ENCODE results near the gene CELF4. TPM values are rescaled to one million over a fixed set of nuclear protein-coding genes. Genes with fewer than 3 reads are reported as not detected.

CELF4 gene
- polyA plus RNA-seq, 4 donors = 3.2 to 7.8 (median 3.8) TPM; not detected in 1

DNA sequence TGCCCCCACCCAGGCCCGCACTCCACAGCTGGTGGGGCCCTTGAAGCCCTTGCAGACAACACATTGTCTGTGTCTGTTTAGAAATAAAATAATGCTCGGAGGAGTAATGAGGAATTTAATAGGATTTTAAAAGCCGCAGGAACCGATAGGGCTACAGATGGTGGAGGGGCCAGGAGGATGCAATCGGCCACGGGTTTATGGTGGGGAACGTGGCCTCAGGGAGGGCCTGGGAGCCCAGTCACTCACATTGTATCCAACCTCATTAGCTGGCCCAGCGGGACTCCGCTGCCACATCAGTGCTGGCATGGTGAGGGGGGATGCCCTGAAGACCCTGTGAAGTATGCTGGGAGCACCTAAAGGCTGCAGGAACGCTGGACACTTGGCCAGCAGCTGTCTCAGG lies 252.0 kb downstream of the CELF4 start:
- H3K27ac ChIP-seq (ENCODE audit: low read depth in 1 of 3, low read length in 2 of 3) = no peak overlapping the region
- WGBS, 3 donors = 74 to 80% (median 78%) methylated on average over 10 of the region's 10 CpGs
- DNase-seq (no peak), FAIRE-seq (no peak)
- H3K27me3 ChIP-seq (ENCODE audit: control insufficient read depth in 3 of 3, insufficient read depth in 3 of 3, low read length in 3 of 3) = no peaks in the 10 kb centered on the region
- H3K4me1 ChIP-seq (ENCODE audit: control insufficient read depth in 3 of 3, insufficient read depth in 2 of 3, low read depth in 1 of 3, low read length in 2 of 3) = no peaks in the 10 kb centered on the region
- H3K4me3 ChIP-seq (ENCODE audit: low read depth in 1 of 3, low read length in 3 of 3) = no peak overlapping the region
- H3K36me3 ChIP-seq (ENCODE audit: control insufficient read depth in 3 of 3, insufficient read depth in 2 of 3, low read depth in 1 of 3, low read length in 3 of 3) = no peaks in the 10 kb centered on the region
- H3K9me3 ChIP-seq (ENCODE audit: control insufficient read depth in 2 of 2, insufficient read depth in 1 of 2, low read depth in 1 of 2, low read length in 1 of 2) = no peaks in the 10 kb centered on the region

GRCh38 chr18:37309861-37310260 lies 255.7 kb downstream of the CELF4 start:
- Histone ChIP-seq H3K9me3 (ENCODE audit: control insufficient read depth in 2 of 2, insufficient read depth in 1 of 2, low read depth in 1 of 2, low read length in 1 of 2) (no peaks in the 10 kb centered on the region), H3K36me3 (ENCODE audit: control insufficient read depth in 3 of 3, insufficient read depth in 2 of 3, low read depth in 1 of 3, low read length in 3 of 3) (no peaks in the 10 kb centered on the region), H3K4me1 (ENCODE audit: control insufficient read depth in 3 of 3, insufficient read depth in 2 of 3, low read depth in 1 of 3, low read length in 2 of 3) (no peaks in the 10 kb centered on the region), H3K4me3 (ENCODE audit: low read depth in 1 of 3, low read length in 3 of 3) (no peak overlapping the region), H3K27ac (ENCODE audit: low read depth in 1 of 3, low read length in 2 of 3) (no peak overlapping the region), H3K27me3 (ENCODE audit: control insufficient read depth in 3 of 3, insufficient read depth in 3 of 3, low read length in 3 of 3) (no peaks in the 10 kb centered on the region)
- 72 to 89% (median 73%) methylated on average over 3 of the region's 3 CpGs for WGBS, 3 donors
- DNase-seq (no peak), FAIRE-seq (no peak)

- no peaks in the 10 kb centered on the region for H3K27me3 ChIP-seq (ENCODE audit: control insufficient read depth in 3 of 3, insufficient read depth in 3 of 3, low read length in 3 of 3)
- no peak overlapping the region for H3K27ac ChIP-seq (ENCODE audit: low read depth in 1 of 3, low read length in 2 of 3)
- no peaks in the 10 kb centered on the region for H3K36me3 ChIP-seq (ENCODE audit: control insufficient read depth in 3 of 3, insufficient read depth in 2 of 3, low read depth in 1 of 3, low read length in 3 of 3)
- H3K4me3 ChIP-seq (ENCODE audit: low read depth in 1 of 3, low read length in 3 of 3) = no peak overlapping the region
- FAIRE-seq (no peak), DNase-seq (peak; percentile 6 to 48)
- H3K9me3 ChIP-seq (ENCODE audit: control insufficient read depth in 2 of 2, insufficient read depth in 1 of 2, low read depth in 1 of 2, low read length in 1 of 2) = no peaks in the 10 kb centered on the region
- WGBS, 3 donors = 0 to 26% (median 6%) methylated on average over 1 of the region's 1 CpG
- H3K4me1 ChIP-seq (ENCODE audit: control insufficient read depth in 3 of 3, insufficient read depth in 2 of 3, low read depth in 1 of 3, low read length in 2 of 3) = no peaks in the 10 kb centered on the region
Observed at GRCh38 chr18:37309059-37309458, 256.5 kb downstream of the CELF4 start.

GRCh38 chr18:37307181-37307580 lies 258.4 kb downstream of the CELF4 start:
- WGBS, 3 donors = 81 to 88% (median 85%) methylated on average over 8 of the region's 8 CpGs
- no peak for DNase-seq
- Histone ChIP-seq H3K27me3 (ENCODE audit: control insufficient read depth in 3 of 3, insufficient read depth in 3 of 3, low read length in 3 of 3) (no peaks in the 10 kb centered on the region), H3K4me1 (ENCODE audit: control insufficient read depth in 3 of 3, insufficient read depth in 2 of 3, low read depth in 1 of 3, low read length in 2 of 3) (no peaks in the 10 kb centered on the region), H3K36me3 (ENCODE audit: control insufficient read depth in 3 of 3, insufficient read depth in 2 of 3, low read depth in 1 of 3, low read length in 3 of 3) (no peaks in the 10 kb centered on the region), H3K27ac (ENCODE audit: low read depth in 1 of 3, low read length in 2 of 3) (no peak overlapping the region), H3K4me3 (ENCODE audit: low read depth in 1 of 3, low read length in 3 of 3) (no peak overlapping the region), H3K9me3 (ENCODE audit: control insufficient read depth in 2 of 2, insufficient read depth in 1 of 2, low read depth in 1 of 2, low read length in 1 of 2) (no peaks in the 10 kb centered on the region)
- FAIRE-seq = no peak

GRCh38 chr18:37306432-37306831 lies 259.2 kb downstream of the CELF4 start:
- Histone ChIP-seq H3K4me1 (ENCODE audit: control insufficient read depth in 3 of 3, insufficient read depth in 2 of 3, low read depth in 1 of 3, low read length in 2 of 3) (no peaks in the 10 kb centered on the region), H3K4me3 (ENCODE audit: low read depth in 1 of 3, low read length in 3 of 3) (no peak overlapping the region), H3K27me3 (ENCODE audit: control insufficient read depth in 3 of 3, insufficient read depth in 3 of 3, low read length in 3 of 3) (no peaks in the 10 kb centered on the region), H3K27ac (ENCODE audit: low read depth in 1 of 3, low read length in 2 of 3) (no peak overlapping the region), H3K36me3 (ENCODE audit: control insufficient read depth in 3 of 3, insufficient read depth in 2 of 3, low read depth in 1 of 3, low read length in 3 of 3) (no peaks in the 10 kb centered on the region), H3K9me3 (ENCODE audit: control insufficient read depth in 2 of 2, insufficient read depth in 1 of 2, low read depth in 1 of 2, low read length in 1 of 2) (no peaks in the 10 kb centered on the region)
- FAIRE-seq (no peak), DNase-seq (no peak)
- WGBS, 3 donors = 79 to 91% (median 83%) methylated on average over 8 of the region's 8 CpGs

- H3K9me3 ChIP-seq (ENCODE audit: control insufficient read depth in 2 of 2, insufficient read depth in 1 of 2, low read depth in 1 of 2, low read length in 1 of 2) = no peaks in the 10 kb centered on the region
- H3K27ac ChIP-seq (ENCODE audit: low read depth in 1 of 3, low read length in 2 of 3) = no peak overlapping the region
- H3K4me1 ChIP-seq (ENCODE audit: control insufficient read depth in 3 of 3, insufficient read depth in 2 of 3, low read depth in 1 of 3, low read length in 2 of 3) = no peaks in the 10 kb centered on the region
- WGBS, 3 donors = 75 to 82% (median 79%) methylated on average over 13 of the region's 13 CpGs
- no peak overlapping the region for H3K4me3 ChIP-seq (ENCODE audit: low read depth in 1 of 3, low read length in 3 of 3)
- DNase-seq (no peak), FAIRE-seq (no peak)
- H3K36me3 ChIP-seq (ENCODE audit: control insufficient read depth in 3 of 3, insufficient read depth in 2 of 3, low read depth in 1 of 3, low read length in 3 of 3) = no peaks in the 10 kb centered on the region
- no peaks in the 10 kb centered on the region for H3K27me3 ChIP-seq (ENCODE audit: control insufficient read depth in 3 of 3, insufficient read depth in 3 of 3, low read length in 3 of 3)
Observed at GRCh38 chr18:37305066-37305465, 260.5 kb downstream of the CELF4 start.

DNA sequence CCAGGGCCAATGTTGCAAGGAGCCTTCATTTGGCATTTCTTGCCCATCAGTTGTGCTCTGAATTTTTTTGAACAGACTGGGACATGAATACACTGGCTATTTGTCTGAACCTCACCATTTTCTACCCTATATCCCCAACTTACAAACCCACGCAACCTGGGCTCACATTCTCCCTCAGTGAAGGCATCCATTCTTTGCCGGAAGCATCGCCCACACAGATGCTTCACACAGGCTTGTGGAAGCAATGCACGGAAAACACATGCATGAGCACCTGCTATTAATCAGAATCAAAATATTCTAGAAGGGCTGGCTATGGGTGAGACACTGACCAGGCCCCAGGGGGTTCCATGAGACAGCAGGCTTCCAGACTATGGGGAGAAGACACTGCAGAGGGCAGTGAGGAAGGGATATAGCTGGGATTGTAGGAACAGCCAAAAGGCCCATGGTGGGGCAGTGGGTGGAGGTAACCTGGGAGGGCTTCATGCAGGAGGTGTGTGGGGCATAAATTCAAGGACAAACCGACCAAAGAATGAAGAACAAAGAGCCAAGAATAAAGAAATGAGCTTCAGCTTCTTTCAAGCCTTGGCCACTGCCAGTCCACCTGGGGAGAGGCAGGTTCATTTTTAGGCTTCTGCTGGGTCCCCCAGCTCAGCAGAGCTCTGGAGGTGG lies 261.5 kb downstream of the CELF4 start:
- Histone ChIP-seq H3K27me3 (ENCODE audit: control insufficient read depth in 3 of 3, insufficient read depth in 3 of 3, low read length in 3 of 3) (no peaks in the 10 kb centered on the region), H3K4me1 (ENCODE audit: control insufficient read depth in 3 of 3, insufficient read depth in 2 of 3, low read depth in 1 of 3, low read length in 2 of 3) (peaks cover 0 to 7% (median 2%) of the 10 kb centered on the region in 3 donors), H3K36me3 (ENCODE audit: control insufficient read depth in 3 of 3, insufficient read depth in 2 of 3, low read depth in 1 of 3, low read length in 3 of 3) (no peaks in the 10 kb centered on the region), H3K27ac (ENCODE audit: low read depth in 1 of 3, low read length in 2 of 3) (no peak overlapping the region), H3K9me3 (ENCODE audit: control insufficient read depth in 2 of 2, insufficient read depth in 1 of 2, low read depth in 1 of 2, low read length in 1 of 2) (no peaks in the 10 kb centered on the region), H3K4me3 (ENCODE audit: low read depth in 1 of 3, low read length in 3 of 3) (no peak overlapping the region)
- FAIRE-seq (no peak), DNase-seq (no peak)
- 85 to 87% (median 86%) methylated on average over 5 of the region's 5 CpGs for WGBS, 3 donors

DNA sequence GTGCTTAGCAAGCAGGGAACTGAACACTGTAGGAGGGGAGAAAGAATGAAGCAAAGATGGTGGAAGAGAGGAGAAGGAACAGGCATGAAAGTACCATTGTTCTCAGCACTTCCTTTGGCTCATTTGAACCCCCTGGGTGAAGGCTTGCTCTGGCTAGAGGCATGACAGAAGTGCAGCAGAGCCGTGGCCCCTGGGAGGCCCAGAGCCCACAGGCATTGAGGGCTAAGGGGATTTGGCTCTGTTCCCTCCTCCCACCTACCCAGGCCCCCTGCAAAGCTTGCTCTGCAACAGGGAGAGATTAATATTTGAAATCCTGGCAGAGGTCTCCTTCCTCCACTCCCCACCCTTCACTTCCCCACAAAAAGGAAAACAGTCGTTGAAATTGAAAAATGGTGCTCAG lies 262.6 kb downstream of the CELF4 start:
- DNase-seq = no peak

DNA sequence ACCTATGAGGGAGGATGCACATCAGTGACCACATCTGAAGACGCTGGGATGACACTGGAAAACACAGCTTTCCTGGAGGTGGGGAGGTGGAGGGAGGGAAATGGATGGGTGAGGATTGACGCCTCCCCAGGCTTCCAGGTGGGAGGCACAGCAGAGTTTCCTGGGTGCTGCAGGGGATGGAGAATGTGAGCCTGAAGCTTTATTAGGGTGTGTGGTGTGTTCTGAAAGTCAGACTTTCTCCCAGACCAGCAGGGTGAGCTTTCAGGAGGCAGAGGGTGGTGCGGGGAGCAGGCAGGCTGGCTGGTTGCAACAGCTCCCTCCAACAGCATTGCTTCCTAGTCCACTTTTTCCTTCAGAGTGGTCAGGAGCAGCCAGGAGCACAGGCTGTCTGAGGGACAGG lies 263.1 kb downstream of the CELF4 start:
- H3K9me3 ChIP-seq (ENCODE audit: control insufficient read depth in 2 of 2, insufficient read depth in 1 of 2, low read depth in 1 of 2, low read length in 1 of 2) = no peaks in the 10 kb centered on the region
- WGBS, 3 donors = 62 to 78% (median 67%) methylated on average over 3 of the region's 3 CpGs
- no peak overlapping the region for H3K27ac ChIP-seq (ENCODE audit: low read depth in 1 of 3, low read length in 2 of 3)
- FAIRE-seq (no peak), DNase-seq (no peak)
- no peaks in the 10 kb centered on the region for H3K36me3 ChIP-seq (ENCODE audit: control insufficient read depth in 3 of 3, insufficient read depth in 2 of 3, low read depth in 1 of 3, low read length in 3 of 3)
- no peak overlapping the region for H3K4me3 ChIP-seq (ENCODE audit: low read depth in 1 of 3, low read length in 3 of 3)
- peaks cover 0 to 13% (median 3%) of the 10 kb centered on the region in 3 donors for H3K4me1 ChIP-seq (ENCODE audit: control insufficient read depth in 3 of 3, insufficient read depth in 2 of 3, low read depth in 1 of 3, low read length in 2 of 3)
- H3K27me3 ChIP-seq (ENCODE audit: control insufficient read depth in 3 of 3, insufficient read depth in 3 of 3, low read length in 3 of 3) = no peaks in the 10 kb centered on the region

More for the DNA sequence above, 262.6 kb downstream of the CELF4 start:
- Histone ChIP-seq H3K4me3 (ENCODE audit: low read depth in 1 of 3, low read length in 3 of 3) (no peak overlapping the region), H3K36me3 (ENCODE audit: control insufficient read depth in 3 of 3, insufficient read depth in 2 of 3, low read depth in 1 of 3, low read length in 3 of 3) (no peaks in the 10 kb centered on the region), H3K27me3 (ENCODE audit: control insufficient read depth in 3 of 3, insufficient read depth in 3 of 3, low read length in 3 of 3) (no peaks in the 10 kb centered on the region), H3K4me1 (ENCODE audit: control insufficient read depth in 3 of 3, insufficient read depth in 2 of 3, low read depth in 1 of 3, low read length in 2 of 3) (peaks cover 0 to 13% (median 3%) of the 10 kb centered on the region in 3 donors), H3K27ac (ENCODE audit: low read depth in 1 of 3, low read length in 2 of 3) (no peak overlapping the region), H3K9me3 (ENCODE audit: control insufficient read depth in 2 of 2, insufficient read depth in 1 of 2, low read depth in 1 of 2, low read length in 1 of 2) (no peaks in the 10 kb centered on the region)
- WGBS, 3 donors = 24 to 39% (median 25%) methylated on average over 2 of the region's 2 CpGs
- FAIRE-seq = no peak
